Neural progenitor cell (in vitro differentiated cells): ENCODE data around the gene CEP350. TPM values are rescaled to one million over a fixed set of nuclear protein-coding genes. Genes with fewer than 3 reads are reported as not detected.
A peak's percentile ranks its signal among the peaks of the same experiment; 100 is the strongest.

ENCODE experiments used
- DNase-seq: peaks from one replicate; pipeline ENCODE4 v3.0.0-alpha.2; 2016; ENCODE audit warnings: low spot score
- H2AFZ ChIP-seq: fragments of 200-600 bp; sonication (generic); replicated peaks from 2 replicates; pipeline ENCODE4 v1.6.1; 2016; ENCODE audit warnings: antibody characterized with exemption
- H3F3A ChIP-seq: fragments of 200-600 bp; sonication (generic); 2 replicates; pipeline ENCODE4 v1.6.1; 2016; ENCODE audit warnings: antibody characterized with exemption, low read depth
- H3K27ac ChIP-seq: fragments of 200-600 bp; sonication (generic); 2 replicates; pipeline ENCODE4 v1.5.1; 2016; ENCODE audit warnings: mild to moderate bottlenecking
- H3K27me3 ChIP-seq: fragments of 200-600 bp; sonication (generic); 2 replicates; pipeline ENCODE4 v1.6.1; 2016; ENCODE audit warnings: mild to moderate bottlenecking, moderate library complexity
- H3K36me3 ChIP-seq: fragments of 200-600 bp; sonication (generic); 2 replicates; pipeline ENCODE4 v1.5.1; 2016
- H3K4me1 ChIP-seq: fragments of 200-600 bp; sonication (generic); 2 replicates; pipeline ENCODE4 v1.6.1; 2016; ENCODE audit warnings: mixed run types
- H3K4me2 ChIP-seq: fragments of 200-600 bp; sonication (generic); 2 replicates; pipeline ENCODE4 v1.6.1; 2016
- H3K4me3 ChIP-seq: fragments of 200-600 bp; sonication (generic); 2 replicates; pipeline ENCODE4 v1.5.1; 2016
- H3K79me2 ChIP-seq: fragments of 200-600 bp; sonication (generic); 2 replicates; pipeline ENCODE4 v1.6.1; 2016; ENCODE audit warnings: low read depth
- H3K9ac ChIP-seq: fragments of 200-600 bp; sonication (generic); 2 replicates; pipeline ENCODE4 v1.6.1; 2016
- H3K9me3 ChIP-seq: fragments of 200-600 bp; sonication (generic); 2 replicates; pipeline ENCODE4 v1.5.1; 2016; ENCODE audit warnings: low read depth
- H4K20me1 ChIP-seq: fragments of 200-600 bp; sonication (generic); 2 replicates; pipeline ENCODE4 v1.6.1; 2016; ENCODE audit warnings: low read depth
- H3K27ac Mint-ChIP-seq: 3 replicates; pipeline ENCODE4 v1.8.0; 2021; ENCODE audit warnings: mixed read lengths
- H3K27me3 Mint-ChIP-seq: 2 replicates; pipeline ENCODE4 v1.8.0; 2022; ENCODE audit warnings: low read depth, mild to moderate bottlenecking, inconsistent platforms, moderate library complexity, mixed read lengths; ENCODE audit not compliant: insufficient read depth
- H3K36me3 Mint-ChIP-seq: 3 replicates; pipeline ENCODE4 v1.8.0; 2021; ENCODE audit warnings: mixed read lengths
- H3K4me1 Mint-ChIP-seq: 3 replicates; pipeline ENCODE4 v1.8.0; 2021; ENCODE audit warnings: mixed read lengths
- H3K4me3 Mint-ChIP-seq: 3 replicates; pipeline ENCODE4 v1.8.0; 2021; ENCODE audit warnings: mild to moderate bottlenecking, moderate library complexity, mixed read lengths
- H3K9me3 Mint-ChIP-seq: 3 replicates; pipeline ENCODE4 v1.8.0; 2020; ENCODE audit warnings: mixed read lengths
- CTCF ChIP-seq: fragments of 200-600 bp; sonication (generic); IDR thresholded peaks from 2 replicates; pipeline ENCODE4 v1.5.1; 2017; ENCODE audit warnings: antibody characterized with exemption, mild to moderate bottlenecking
- EZH2 ChIP-seq: fragments of 200-600 bp; sonication (generic); IDR thresholded peaks from 2 replicates; pipeline ENCODE4 v1.6.1; 2017; ENCODE audit warnings: antibody characterized with exemption, mild to moderate bottlenecking, moderate library complexity
- EZH2phosphoT487 ChIP-seq: fragments of 200-600 bp; sonication (generic); IDR thresholded peaks from 2 replicates; pipeline ENCODE4 v1.6.1; 2017; ENCODE audit warnings: antibody characterized with exemption
- total RNA-seq: library from RNA; depleted of rRNA; stranded (reverse); fragments of >200 nt; gene quantifications from 2 replicates; pipeline ENCODE4 v1.2.3, GENCODE V29; 2015; ENCODE audit warnings: low replicate concordance

The CEP350 gene
- total RNA-seq, 1 donor from 2014 or later = 61.2 TPM

- H3K27ac ChIP-seq = no peak overlapping the region
- no peak overlapping the region for H3K4me2 ChIP-seq
- no peaks in the 10 kb centered on the region for H3K4me1 ChIP-seq
- H3K36me3 Mint-ChIP-seq = peaks cover 19% of the 10 kb centered on the region
- no peaks in the 10 kb centered on the region for H3K4me1 Mint-ChIP-seq
- H3K27me3 ChIP-seq = no peaks in the 10 kb centered on the region
- no peaks in the 10 kb centered on the region for H3K9me3 ChIP-seq
- H3K27me3 Mint-ChIP-seq = no peaks in the 10 kb centered on the region
- no peaks in the 10 kb centered on the region for H3K9me3 Mint-ChIP-seq
- DNase-seq = no peak
- no peak overlapping the region for H3K9ac ChIP-seq
- no peak overlapping the region for H2AFZ ChIP-seq
- no peak overlapping the region for H3K4me3 ChIP-seq
- peaks cover 6% of the 10 kb centered on the region for H3K36me3 ChIP-seq
- H3F3A ChIP-seq = no peaks in the 10 kb centered on the region
- H4K20me1 ChIP-seq = no peaks in the 10 kb centered on the region
- H3K79me2 ChIP-seq = no peaks in the 10 kb centered on the region
- TF ChIP-seq CTCF (peak; percentile 3), EZH2phosphoT487 (no peak), EZH2 (no peak)
- no peak overlapping the region for H3K27ac Mint-ChIP-seq
- no peak overlapping the region for H3K4me3 Mint-ChIP-seq
Measured at GRCh38 chr1:180028864-180029263, 74.3 kb downstream of the CEP350 start.

- no peak overlapping the region for H3K9ac ChIP-seq
- Mint-ChIP-seq H3K36me3 (peaks cover 23% of the 10 kb centered on the region), H3K4me1 (no peaks in the 10 kb centered on the region), H3K4me3 (no peak overlapping the region), H3K27me3 (no peaks in the 10 kb centered on the region), H3K9me3 (no peaks in the 10 kb centered on the region), H3K27ac (no peak overlapping the region)
- no peaks in the 10 kb centered on the region for H3F3A ChIP-seq
- no peaks in the 10 kb centered on the region for H4K20me1 ChIP-seq
- H3K4me1 ChIP-seq = no peaks in the 10 kb centered on the region
- H3K36me3 ChIP-seq = no peaks in the 10 kb centered on the region
- no peaks in the 10 kb centered on the region for H3K79me2 ChIP-seq
- H3K4me3 ChIP-seq = no peak overlapping the region
- no peak overlapping the region for H2AFZ ChIP-seq
- H3K4me2 ChIP-seq = no peak overlapping the region
- no peaks in the 10 kb centered on the region for H3K9me3 ChIP-seq
- no peak for TF ChIP-seq CTCF
- no peak for TF ChIP-seq EZH2
- no peak for TF ChIP-seq EZH2phosphoT487
- DNase-seq = no peak
- H3K27me3 ChIP-seq = no peaks in the 10 kb centered on the region
- no peak overlapping the region for H3K27ac ChIP-seq
Measured at GRCh38 chr1:180029524-180030135, 75.0 kb downstream of the CEP350 start.

- Mint-ChIP-seq H3K27me3 (no peaks in the 10 kb centered on the region), H3K4me1 (no peaks in the 10 kb centered on the region), H3K36me3 (peaks cover 30% of the 10 kb centered on the region), H3K9me3 (no peaks in the 10 kb centered on the region), H3K4me3 (no peak overlapping the region), H3K27ac (no peak overlapping the region)
- Histone ChIP-seq H3K36me3 (peaks cover 6% of the 10 kb centered on the region), H4K20me1 (no peaks in the 10 kb centered on the region), H3K4me3 (no peak overlapping the region), H3K9me3 (no peaks in the 10 kb centered on the region), H3K9ac (no peak overlapping the region), H3K27ac (peak overlapping the region; percentile 38), H3F3A (no peaks in the 10 kb centered on the region), H3K4me1 (no peaks in the 10 kb centered on the region), H3K27me3 (no peaks in the 10 kb centered on the region), H2AFZ (no peak overlapping the region), H3K79me2 (no peaks in the 10 kb centered on the region), H3K4me2 (no peak overlapping the region)
- no peak for DNase-seq
- TF ChIP-seq EZH2 = no peak
- no peak for TF ChIP-seq EZH2phosphoT487
- TF ChIP-seq CTCF = no peak
Measured at GRCh38 chr1:180031664-180032063, 77.1 kb downstream of the CEP350 start.
